GM19467 (cell line): ENCODE results near the gene GRID1.

Source experiments
- ATAC-seq: cut with Tn5 transposase; IDR thresholded peaks from one replicate; pipeline ENCODE4 v1.9.1; 2021; ENCODE audit warnings: mild to moderate bottlenecking, moderate library complexity; ENCODE audit not compliant: unreplicated experiment

The GRID1 gene

GRCh38 chr10:86281396-86281795, 85.2 kb downstream of the GRID1 start:
- no peak for ATAC-seq

GRCh38 chr10:86269332-86269731, 97.3 kb downstream of the GRID1 start:
- ATAC-seq, result no peak

GRCh38 chr10:86267286-86268195, 99.1 kb downstream of the GRID1 start:
- no peak for ATAC-seq

- no peak for ATAC-seq
Measured at GRCh38 chr10:86266446-86267242, 100.0 kb downstream of the GRID1 start.

- ATAC-seq, result no peak
Measured at GRCh38 chr10:86265895-86266259, 100.7 kb downstream of the GRID1 start.

- ATAC-seq, result no peak
Measured at GRCh38 chr10:86265236-86265894, 101.2 kb downstream of the GRID1 start.

- ATAC-seq, result no peak
Measured at GRCh38 chr10:86264481-86265231, 101.9 kb downstream of the GRID1 start.

GRCh38 chr10:86263907-86264306, 102.7 kb downstream of the GRID1 start:
- ATAC-seq, result no peak

GRCh38 chr10:86263209-86263608, 103.4 kb downstream of the GRID1 start:
- ATAC-seq, result no peak

- ATAC-seq, result no peak
Measured at GRCh38 chr10:86262688-86263181, 103.9 kb downstream of the GRID1 start.

- peak; percentile 51 for ATAC-seq
Measured at GRCh38 chr10:86261941-86262687, 104.5 kb downstream of the GRID1 start.

- no peak for ATAC-seq
Measured at GRCh38 chr10:86261470-86261869, 105.1 kb downstream of the GRID1 start.

- no peak for ATAC-seq
Measured at GRCh38 chr10:86260564-86260963, 106.0 kb downstream of the GRID1 start.

- no peak for ATAC-seq
Measured at GRCh38 chr10:86259901-86260562, 106.6 kb downstream of the GRID1 start.

- no peak for ATAC-seq
Measured at GRCh38 chr10:86258941-86259340, 107.7 kb downstream of the GRID1 start.

- ATAC-seq, result no peak
Measured at GRCh38 chr10:86258499-86258898, 108.1 kb downstream of the GRID1 start.

- no peak for ATAC-seq
Measured at GRCh38 chr10:86257683-86258082, 108.9 kb downstream of the GRID1 start.

GRCh38 chr10:86256690-86257315, 109.8 kb downstream of the GRID1 start:
- no peak for ATAC-seq
